Fibroblast of lung (primary cell): ENCODE results near the gene SH2D5.

Experiments
- EZH2 ChIP-seq: IDR thresholded peaks from 2 replicates; pipeline ENCODE4 v1.5.1; 2012; ENCODE audit warnings: low read length, control low read depth, mild to moderate bottlenecking; ENCODE audit errors: missing control alignments
- TF ChIP-seq, protein P1 (sequence below), 2 donors: IDR thresholded peaks in 1 of 2; conservative IDR thresholded peaks in 1 of 2; 1 replicate in 1 of 2; 2 replicates in 1 of 2; pipeline ENCODE4 v1.5.1; 2011 to 2012; ENCODE audit warnings: low read length in 2 of 2, control low read depth in 1 of 2, inconsistent platforms in 1 of 2, low read depth in 1 of 2, mild to moderate bottlenecking in 1 of 2

DNA sequence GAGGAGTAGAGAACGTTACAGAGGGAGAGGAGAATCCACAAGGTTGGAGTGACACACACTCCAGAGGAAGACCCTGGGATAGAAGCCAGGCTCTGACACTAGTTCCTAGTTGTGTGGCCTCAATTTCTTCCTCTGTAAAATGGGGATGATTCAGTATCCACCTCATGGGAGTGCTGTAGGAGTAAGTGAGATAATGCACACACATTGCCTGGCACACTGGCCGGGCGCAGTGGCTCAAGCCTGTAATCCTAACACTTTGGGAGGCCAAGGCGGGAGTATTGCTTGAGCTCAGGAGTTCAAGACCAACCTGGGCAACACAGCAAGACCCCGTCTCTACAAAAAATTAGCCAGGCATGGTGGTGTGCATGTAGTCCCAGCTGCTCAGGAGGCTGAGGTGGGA, 23.6 kb downstream of the SH2D5 start:
- TF ChIP-seq EZH2: no peak
- TF ChIP-seq, protein P1, sequence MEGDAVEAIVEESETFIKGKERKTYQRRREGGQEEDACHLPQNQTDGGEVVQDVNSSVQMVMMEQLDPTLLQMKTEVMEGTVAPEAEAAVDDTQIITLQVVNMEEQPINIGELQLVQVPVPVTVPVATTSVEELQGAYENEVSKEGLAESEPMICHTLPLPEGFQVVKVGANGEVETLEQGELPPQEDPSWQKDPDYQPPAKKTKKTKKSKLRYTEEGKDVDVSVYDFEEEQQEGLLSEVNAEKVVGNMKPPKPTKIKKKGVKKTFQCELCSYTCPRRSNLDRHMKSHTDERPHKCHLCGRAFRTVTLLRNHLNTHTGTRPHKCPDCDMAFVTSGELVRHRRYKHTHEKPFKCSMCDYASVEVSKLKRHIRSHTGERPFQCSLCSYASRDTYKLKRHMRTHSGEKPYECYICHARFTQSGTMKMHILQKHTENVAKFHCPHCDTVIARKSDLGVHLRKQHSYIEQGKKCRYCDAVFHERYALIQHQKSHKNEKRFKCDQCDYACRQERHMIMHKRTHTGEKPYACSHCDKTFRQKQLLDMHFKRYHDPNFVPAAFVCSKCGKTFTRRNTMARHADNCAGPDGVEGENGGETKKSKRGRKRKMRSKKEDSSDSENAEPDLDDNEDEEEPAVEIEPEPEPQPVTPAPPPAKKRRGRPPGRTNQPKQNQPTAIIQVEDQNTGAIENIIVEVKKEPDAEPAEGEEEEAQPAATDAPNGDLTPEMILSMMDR (conservative IDR thresholded peaks at IDR 0.05 in 1 of 2, IDR thresholded peaks at IDR 0.05 in 1 of 2; ENCODE audit: low read depth in 1 of 2, low read length in 2 of 2): no peak
